ENCODE data around the gene ARRDC1. TPM values are rescaled to one million over a fixed set of nuclear protein-coding genes. Genes with fewer than 3 reads are reported as not detected.
A peak's percentile ranks its signal among the peaks of the same experiment; 100 is the strongest.

Gene ARRDC1
- total RNA-seq, 1 experiment from 2014 or later = 47.1 TPM

DNA sequence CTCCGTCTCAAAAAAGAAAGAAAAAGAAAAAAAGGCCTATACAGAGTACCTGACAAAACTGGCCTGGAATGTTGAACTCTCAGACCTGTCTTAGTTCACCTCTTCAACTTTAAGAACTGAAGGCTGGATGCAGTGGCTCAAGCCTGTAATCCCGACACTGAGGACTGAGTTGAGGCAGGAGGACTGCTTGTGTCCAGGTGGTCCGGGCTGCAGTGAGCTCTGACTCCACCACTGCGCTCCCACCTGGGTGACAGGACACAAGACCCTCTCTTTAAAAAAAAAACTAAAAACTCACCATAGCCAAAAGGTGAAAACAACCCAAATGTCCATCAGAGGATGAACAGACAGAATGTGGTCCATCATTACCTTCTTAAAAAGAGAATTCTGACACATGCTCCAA lies 47.4 kb upstream of the ARRDC1 start:
- peaks cover 3% of the 10 kb centered on the region for H3K36me3 ChIP-seq (ENCODE audit: control insufficient read depth, insufficient read depth, low read length)
- ChIA-PET POLR2A (no interaction called here), CTCF (no interaction called here)
- ATAC-seq (no peak), DNase-seq (ENCODE audit: low read depth, low spot score) (no peak)
- no peaks in the 10 kb centered on the region for H3K9me3 ChIP-seq (ENCODE audit: control insufficient read depth, insufficient read depth, low read depth, low read length)
- TF ChIP-seq, protein P1, sequence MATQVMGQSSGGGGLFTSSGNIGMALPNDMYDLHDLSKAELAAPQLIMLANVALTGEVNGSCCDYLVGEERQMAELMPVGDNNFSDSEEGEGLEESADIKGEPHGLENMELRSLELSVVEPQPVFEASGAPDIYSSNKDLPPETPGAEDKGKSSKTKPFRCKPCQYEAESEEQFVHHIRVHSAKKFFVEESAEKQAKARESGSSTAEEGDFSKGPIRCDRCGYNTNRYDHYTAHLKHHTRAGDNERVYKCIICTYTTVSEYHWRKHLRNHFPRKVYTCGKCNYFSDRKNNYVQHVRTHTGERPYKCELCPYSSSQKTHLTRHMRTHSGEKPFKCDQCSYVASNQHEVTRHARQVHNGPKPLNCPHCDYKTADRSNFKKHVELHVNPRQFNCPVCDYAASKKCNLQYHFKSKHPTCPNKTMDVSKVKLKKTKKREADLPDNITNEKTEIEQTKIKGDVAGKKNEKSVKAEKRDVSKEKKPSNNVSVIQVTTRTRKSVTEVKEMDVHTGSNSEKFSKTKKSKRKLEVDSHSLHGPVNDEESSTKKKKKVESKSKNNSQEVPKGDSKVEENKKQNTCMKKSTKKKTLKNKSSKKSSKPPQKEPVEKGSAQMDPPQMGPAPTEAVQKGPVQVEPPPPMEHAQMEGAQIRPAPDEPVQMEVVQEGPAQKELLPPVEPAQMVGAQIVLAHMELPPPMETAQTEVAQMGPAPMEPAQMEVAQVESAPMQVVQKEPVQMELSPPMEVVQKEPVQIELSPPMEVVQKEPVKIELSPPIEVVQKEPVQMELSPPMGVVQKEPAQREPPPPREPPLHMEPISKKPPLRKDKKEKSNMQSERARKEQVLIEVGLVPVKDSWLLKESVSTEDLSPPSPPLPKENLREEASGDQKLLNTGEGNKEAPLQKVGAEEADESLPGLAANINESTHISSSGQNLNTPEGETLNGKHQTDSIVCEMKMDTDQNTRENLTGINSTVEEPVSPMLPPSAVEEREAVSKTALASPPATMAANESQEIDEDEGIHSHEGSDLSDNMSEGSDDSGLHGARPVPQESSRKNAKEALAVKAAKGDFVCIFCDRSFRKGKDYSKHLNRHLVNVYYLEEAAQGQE (IDR thresholded peaks at IDR 0.05; ENCODE audit: insufficient read depth in 1 of 2, low read depth in 2 of 2, low read length in 1 of 2) = no peak
- TF ChIP-seq TCF7L2 (IDR thresholded peaks at IDR 0.05; ENCODE audit: low read depth, low read length) (no peak), POLR2AphosphoS5 (IDR thresholded peaks at IDR 0.05; ENCODE audit: low read depth, low read length) (no peak), SIN3A (IDR thresholded peaks at IDR 0.05; ENCODE audit: borderline replicate concordance, insufficient read depth, low read depth, low read length) (no peak)
- TF ChIP-seq, protein P2, sequence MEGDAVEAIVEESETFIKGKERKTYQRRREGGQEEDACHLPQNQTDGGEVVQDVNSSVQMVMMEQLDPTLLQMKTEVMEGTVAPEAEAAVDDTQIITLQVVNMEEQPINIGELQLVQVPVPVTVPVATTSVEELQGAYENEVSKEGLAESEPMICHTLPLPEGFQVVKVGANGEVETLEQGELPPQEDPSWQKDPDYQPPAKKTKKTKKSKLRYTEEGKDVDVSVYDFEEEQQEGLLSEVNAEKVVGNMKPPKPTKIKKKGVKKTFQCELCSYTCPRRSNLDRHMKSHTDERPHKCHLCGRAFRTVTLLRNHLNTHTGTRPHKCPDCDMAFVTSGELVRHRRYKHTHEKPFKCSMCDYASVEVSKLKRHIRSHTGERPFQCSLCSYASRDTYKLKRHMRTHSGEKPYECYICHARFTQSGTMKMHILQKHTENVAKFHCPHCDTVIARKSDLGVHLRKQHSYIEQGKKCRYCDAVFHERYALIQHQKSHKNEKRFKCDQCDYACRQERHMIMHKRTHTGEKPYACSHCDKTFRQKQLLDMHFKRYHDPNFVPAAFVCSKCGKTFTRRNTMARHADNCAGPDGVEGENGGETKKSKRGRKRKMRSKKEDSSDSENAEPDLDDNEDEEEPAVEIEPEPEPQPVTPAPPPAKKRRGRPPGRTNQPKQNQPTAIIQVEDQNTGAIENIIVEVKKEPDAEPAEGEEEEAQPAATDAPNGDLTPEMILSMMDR (IDR thresholded peaks at IDR 0.05) = no peak
- in situ Hi-C loops (cut with HindIII; ENCODE audit: low pct_unique_long_range_greater_than_20kb, low sequenced_read_pairs) (no loop called here), intact Hi-C loops (cut with micrococcal nuclease; ENCODE audit: unreplicated experiment) (no loop called here)
- BruUV-seq (replicated peaks) = no TSS peak
- peaks cover 3% of the 10 kb centered on the region; the same call in 1 of the 2 replicates for H3K4me1 ChIP-seq (ENCODE audit: control insufficient read depth, insufficient read depth, low read length)
- H3K4me3 ChIP-seq (ENCODE audit: low read depth in 2 of 2, low read length in 2 of 2) = no peak overlapping the region
- H3K27ac ChIP-seq (ENCODE audit: low read length) = no peak overlapping the region
- H3K27me3 ChIP-seq (ENCODE audit: control insufficient read depth, insufficient read depth, low read length) = no peaks in the 10 kb centered on the region

DNA sequence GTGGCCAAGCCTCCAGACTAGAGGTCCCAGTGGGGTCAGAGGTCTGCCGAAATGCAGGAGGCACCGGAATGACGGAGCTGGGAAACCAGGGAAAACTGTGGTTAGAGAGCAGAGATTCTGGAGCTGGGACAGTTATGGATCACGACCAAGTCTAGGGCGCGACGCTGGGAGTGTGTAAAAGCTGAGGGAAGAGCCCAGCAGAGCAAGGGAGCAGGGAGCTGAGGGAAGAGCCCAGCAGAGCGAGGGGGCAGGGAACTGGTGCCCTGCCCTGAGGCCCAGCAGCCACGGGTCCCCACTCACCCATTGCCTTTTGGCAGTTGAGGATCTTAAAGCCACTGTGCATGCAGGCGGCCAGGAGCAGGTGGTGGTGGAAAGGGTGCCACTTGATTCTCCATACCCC lies 41.4 kb upstream of the ARRDC1 start:
- ChIA-PET POLR2A (no interaction called here), CTCF (interaction anchor here (0.6 kb wide), 1 partner anchor 291 kb away, joined by 4 read pairs; no protein-coding TSS in a partner anchor)
- in situ Hi-C loops (cut with HindIII; ENCODE audit: low pct_unique_long_range_greater_than_20kb, low sequenced_read_pairs) (no loop called here), intact Hi-C loops (cut with micrococcal nuclease; ENCODE audit: unreplicated experiment) (no loop called here)
- no peak overlapping the region for H3K27ac ChIP-seq (ENCODE audit: low read length)
- no peak for DNase-seq (ENCODE audit: low read depth, low spot score)
- no peak overlapping the region for H3K4me3 ChIP-seq (ENCODE audit: low read depth in 2 of 2, low read length in 2 of 2)
- H3K36me3 ChIP-seq (ENCODE audit: control insufficient read depth, insufficient read depth, low read length) = no peaks in the 10 kb centered on the region; the same call in 1 of the 2 replicates
- H3K4me1 ChIP-seq (ENCODE audit: control insufficient read depth, insufficient read depth, low read length) = peaks cover 3% of the 10 kb centered on the region; the same call in 1 of the 2 replicates
- H3K27me3 ChIP-seq (ENCODE audit: control insufficient read depth, insufficient read depth, low read length) = no peaks in the 10 kb centered on the region
- 0 out of 2 replicates have a peak, but pooled peaks have one; percentile 30 for ATAC-seq
- no TSS peak for BruUV-seq (replicated peaks)
- no peaks in the 10 kb centered on the region for H3K9me3 ChIP-seq (ENCODE audit: control insufficient read depth, insufficient read depth, low read depth, low read length)
- TF ChIP-seq, protein P2 (IDR thresholded peaks at IDR 0.05) = no peak
- TF ChIP-seq POLR2AphosphoS5 (IDR thresholded peaks at IDR 0.05; ENCODE audit: low read depth, low read length) (no peak), SIN3A (IDR thresholded peaks at IDR 0.05; ENCODE audit: borderline replicate concordance, insufficient read depth, low read depth, low read length) (no peak), TCF7L2 (IDR thresholded peaks at IDR 0.05; ENCODE audit: low read depth, low read length) (no peak)
- TF ChIP-seq, protein P1 (IDR thresholded peaks at IDR 0.05; ENCODE audit: insufficient read depth in 1 of 2, low read depth in 2 of 2, low read length in 1 of 2) = no peak
